T-helper 1 cell treated with Interleukin-12 subunit alpha and Interleukin-12 subunit beta and Interleukin-4 antibody, amounts not matched to agents 30 μg/mL and 1 μg/mL, for 36 hours (primary cell): Measurements from ENCODE around the gene GALNT18.

Experiments
- H3K27ac Mint-ChIP-seq: one replicate; pipeline ENCODE4 v1.8.0; 2021; ENCODE audit warnings: mild to moderate bottlenecking, mixed read lengths
- H3K27me3 Mint-ChIP-seq: one replicate; pipeline ENCODE4 v1.8.0; 2021; ENCODE audit warnings: low read depth, mixed read lengths
- H3K36me3 Mint-ChIP-seq: one replicate; pipeline ENCODE4 v1.8.0; 2021; ENCODE audit warnings: low read depth, mixed read lengths
- H3K4me1 Mint-ChIP-seq: one replicate; pipeline ENCODE4 v1.8.0; 2021; ENCODE audit warnings: low read depth, mixed read lengths
- H3K4me3 Mint-ChIP-seq: one replicate; pipeline ENCODE4 v1.8.0; 2021; ENCODE audit warnings: mild to moderate bottlenecking, moderate library complexity, mixed read lengths
- H3K9me3 Mint-ChIP-seq: one replicate; pipeline ENCODE4 v1.8.0; 2021; ENCODE audit warnings: mixed read lengths

The GALNT18 gene

DNA sequence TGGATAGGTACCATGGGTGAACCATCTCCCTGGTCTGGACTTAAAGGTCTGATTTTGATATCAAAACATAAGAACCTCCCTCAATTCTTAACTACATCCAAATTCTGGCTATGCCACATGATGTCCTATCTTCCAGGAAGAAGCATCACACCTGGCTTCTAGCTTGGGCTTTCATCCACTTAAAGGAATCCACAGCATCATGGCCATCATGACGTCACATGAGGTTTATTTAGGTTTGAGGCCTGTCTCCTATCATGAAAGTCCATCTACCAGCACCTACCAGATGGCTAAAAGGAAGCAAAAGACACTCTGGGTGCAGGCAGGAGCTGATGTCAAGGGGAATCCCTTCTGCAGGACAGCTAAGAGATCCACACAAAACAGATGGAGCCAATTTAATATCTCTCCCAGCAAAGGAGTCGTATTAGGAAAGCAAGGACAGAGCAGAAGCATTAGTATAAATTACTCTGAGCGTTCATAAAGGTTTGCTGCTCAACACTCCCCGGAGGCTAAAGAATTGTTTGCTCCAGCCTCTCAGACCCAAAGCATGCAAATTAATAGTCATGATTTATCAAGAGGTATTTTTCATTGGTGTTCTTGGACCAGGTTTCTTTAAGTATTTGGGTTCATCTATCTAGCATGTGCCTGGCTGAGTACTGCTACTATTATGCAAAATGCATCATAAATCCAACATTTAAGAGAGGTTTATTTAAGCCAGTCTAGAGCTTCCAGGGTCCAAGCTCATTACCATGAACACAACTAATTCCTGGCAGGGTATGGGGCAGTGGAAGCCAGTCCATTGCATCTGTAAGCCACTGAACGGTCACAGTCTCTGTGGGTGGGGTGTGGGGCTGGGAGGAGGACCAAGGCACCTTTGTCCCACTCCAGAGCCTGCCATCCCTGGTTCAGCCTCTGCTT is 47.2 kb downstream of the GALNT18 start:
- no peaks in the 10 kb centered on the region for H3K27me3 Mint-ChIP-seq
- no peaks in the 10 kb centered on the region for H3K9me3 Mint-ChIP-seq
- peaks cover 6% of the 10 kb centered on the region for H3K4me1 Mint-ChIP-seq
- H3K4me3 Mint-ChIP-seq, result no peak overlapping the region
- H3K36me3 Mint-ChIP-seq, result no peaks in the 10 kb centered on the region
- H3K27ac Mint-ChIP-seq, result no peak overlapping the region

DNA sequence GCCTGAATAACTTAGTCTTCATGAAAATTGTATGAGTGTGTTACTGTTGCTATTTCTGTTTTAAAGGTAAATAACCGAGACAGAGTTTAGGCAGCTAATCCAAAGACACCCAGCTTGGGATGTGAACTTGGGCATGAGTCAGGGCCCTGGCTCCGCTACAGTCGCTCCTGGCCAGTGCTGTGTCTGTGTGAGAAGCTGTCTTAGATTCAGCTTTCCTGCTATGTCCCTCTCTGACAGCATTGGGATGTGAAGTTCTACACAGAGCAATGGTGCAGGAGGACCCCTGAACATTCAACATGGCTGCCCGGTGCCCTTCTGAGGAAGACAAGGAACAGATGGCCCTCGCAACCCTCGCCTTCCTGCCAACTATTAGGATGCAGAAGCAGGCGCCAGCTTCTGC is 49.4 kb downstream of the GALNT18 start:
- Mint-ChIP-seq H3K9me3 (no peaks in the 10 kb centered on the region), H3K4me1 (peaks cover 18% of the 10 kb centered on the region), H3K27ac (no peak overlapping the region), H3K4me3 (no peak overlapping the region), H3K36me3 (no peaks in the 10 kb centered on the region), H3K27me3 (no peaks in the 10 kb centered on the region)

DNA sequence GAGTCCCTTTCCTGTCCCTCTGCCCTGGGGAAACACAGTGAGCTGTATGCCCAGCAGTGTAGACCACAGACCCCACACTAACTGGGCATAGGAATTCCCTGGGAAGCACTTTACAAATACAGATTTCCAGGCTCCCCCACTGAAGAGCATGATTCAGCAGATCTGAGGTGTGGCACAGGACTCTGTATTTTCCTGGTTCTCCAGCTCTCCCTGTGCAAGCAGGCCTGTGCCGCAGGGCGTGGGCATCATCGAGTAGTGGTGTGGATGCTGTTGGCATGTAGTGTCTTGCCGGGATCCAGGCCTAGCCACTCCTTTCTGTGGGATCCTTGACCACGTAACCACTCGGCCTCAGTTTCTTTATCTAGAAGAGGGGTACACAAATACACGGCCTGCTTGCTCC is 49.9 kb downstream of the GALNT18 start:
- no peaks in the 10 kb centered on the region for H3K27me3 Mint-ChIP-seq
- H3K9me3 Mint-ChIP-seq, result no peaks in the 10 kb centered on the region
- H3K27ac Mint-ChIP-seq, result no peak overlapping the region
- H3K4me1 Mint-ChIP-seq, result peaks cover 18% of the 10 kb centered on the region
- no peaks in the 10 kb centered on the region for H3K36me3 Mint-ChIP-seq
- H3K4me3 Mint-ChIP-seq, result no peak overlapping the region

GRCh38 chr11:11570823-11571222 is 51.0 kb downstream of the GALNT18 start:
- Mint-ChIP-seq H3K27me3 (no peaks in the 10 kb centered on the region), H3K36me3 (no peaks in the 10 kb centered on the region), H3K4me3 (no peak overlapping the region), H3K4me1 (peaks cover 18% of the 10 kb centered on the region), H3K9me3 (no peaks in the 10 kb centered on the region), H3K27ac (no peak overlapping the region)

GRCh38 chr11:11569936-11570491 is 51.8 kb downstream of the GALNT18 start:
- Mint-ChIP-seq H3K4me3 (no peak overlapping the region), H3K27ac (no peak overlapping the region), H3K27me3 (no peaks in the 10 kb centered on the region), H3K4me1 (peaks cover 18% of the 10 kb centered on the region), H3K9me3 (no peaks in the 10 kb centered on the region), H3K36me3 (no peaks in the 10 kb centered on the region)

- H3K27ac Mint-ChIP-seq, result peak overlapping the region; percentile 57
- no peaks in the 10 kb centered on the region for H3K9me3 Mint-ChIP-seq
- peaks cover 18% of the 10 kb centered on the region for H3K4me1 Mint-ChIP-seq
- no peak overlapping the region for H3K4me3 Mint-ChIP-seq
- no peaks in the 10 kb centered on the region for H3K27me3 Mint-ChIP-seq
- no peaks in the 10 kb centered on the region for H3K36me3 Mint-ChIP-seq
Measured at GRCh38 chr11:11568651-11569229, 53.1 kb downstream of the GALNT18 start.

GRCh38 chr11:11567936-11568650 is 53.7 kb downstream of the GALNT18 start:
- H3K4me3 Mint-ChIP-seq, result no peak overlapping the region
- peak overlapping the region; percentile 57 for H3K27ac Mint-ChIP-seq

GRCh38 chr11:11565636-11566035 is 56.2 kb downstream of the GALNT18 start:
- Mint-ChIP-seq H3K27me3 (no peaks in the 10 kb centered on the region), H3K36me3 (no peaks in the 10 kb centered on the region), H3K4me3 (no peak overlapping the region), H3K27ac (no peak overlapping the region), H3K9me3 (no peaks in the 10 kb centered on the region), H3K4me1 (peaks cover 15% of the 10 kb centered on the region)

More at GRCh38 chr11:11567936-11568650, 53.7 kb downstream of the GALNT18 start:
- Mint-ChIP-seq H3K9me3 (no peaks in the 10 kb centered on the region), H3K4me1 (peaks cover 18% of the 10 kb centered on the region), H3K27me3 (no peaks in the 10 kb centered on the region), H3K36me3 (no peaks in the 10 kb centered on the region)

GRCh38 chr11:11563200-11563975 is 58.4 kb downstream of the GALNT18 start:
- H3K4me1 Mint-ChIP-seq, result peaks cover 6% of the 10 kb centered on the region
- no peaks in the 10 kb centered on the region for H3K36me3 Mint-ChIP-seq
- no peaks in the 10 kb centered on the region for H3K27me3 Mint-ChIP-seq
- no peak overlapping the region for H3K4me3 Mint-ChIP-seq
- H3K27ac Mint-ChIP-seq, result no peak overlapping the region
- no peaks in the 10 kb centered on the region for H3K9me3 Mint-ChIP-seq

- Mint-ChIP-seq H3K9me3 (no peaks in the 10 kb centered on the region), H3K4me1 (no peaks in the 10 kb centered on the region), H3K27ac (no peak overlapping the region), H3K4me3 (no peak overlapping the region), H3K27me3 (no peaks in the 10 kb centered on the region), H3K36me3 (no peaks in the 10 kb centered on the region)
Measured at GRCh38 chr11:11561991-11562390, 59.8 kb downstream of the GALNT18 start.

GRCh38 chr11:11558826-11559225 is 63.0 kb downstream of the GALNT18 start:
- H3K36me3 Mint-ChIP-seq, result no peaks in the 10 kb centered on the region
- H3K27ac Mint-ChIP-seq, result no peak overlapping the region
- H3K9me3 Mint-ChIP-seq, result no peaks in the 10 kb centered on the region
- H3K27me3 Mint-ChIP-seq, result no peaks in the 10 kb centered on the region
- no peaks in the 10 kb centered on the region for H3K4me1 Mint-ChIP-seq
- no peak overlapping the region for H3K4me3 Mint-ChIP-seq

GRCh38 chr11:11558396-11558795 is 63.4 kb downstream of the GALNT18 start:
- Mint-ChIP-seq H3K36me3 (no peaks in the 10 kb centered on the region), H3K4me1 (no peaks in the 10 kb centered on the region)

GRCh38 chr11:11555208-11555607 is 66.6 kb downstream of the GALNT18 start:
- Mint-ChIP-seq H3K36me3 (no peaks in the 10 kb centered on the region), H3K4me1 (no peaks in the 10 kb centered on the region), H3K9me3 (no peaks in the 10 kb centered on the region), H3K4me3 (no peak overlapping the region), H3K27ac (no peak overlapping the region), H3K27me3 (no peaks in the 10 kb centered on the region)

More at GRCh38 chr11:11558396-11558795, 63.4 kb downstream of the GALNT18 start:
- Mint-ChIP-seq H3K9me3 (no peaks in the 10 kb centered on the region), H3K27me3 (no peaks in the 10 kb centered on the region), H3K4me3 (no peak overlapping the region), H3K27ac (no peak overlapping the region)

GRCh38 chr11:11553573-11553972 is 68.2 kb downstream of the GALNT18 start:
- H3K27me3 Mint-ChIP-seq, result no peaks in the 10 kb centered on the region
- no peaks in the 10 kb centered on the region for H3K4me1 Mint-ChIP-seq
- H3K9me3 Mint-ChIP-seq, result no peaks in the 10 kb centered on the region
- H3K27ac Mint-ChIP-seq, result no peak overlapping the region
- H3K4me3 Mint-ChIP-seq, result no peak overlapping the region
- H3K36me3 Mint-ChIP-seq, result no peaks in the 10 kb centered on the region
